HG02759 (cell line): ENCODE data around the gene KIAA0319L.
A peak's percentile ranks its signal among the peaks of the same experiment; 100 is the strongest.

Experiments used
- ATAC-seq: cut with Tn5 transposase; IDR thresholded peaks from one replicate; pipeline ENCODE4 v1.9.1; 2021; ENCODE audit warnings: mild to moderate bottlenecking, moderate library complexity; ENCODE audit not compliant: unreplicated experiment

KIAA0319L gene

DNA sequence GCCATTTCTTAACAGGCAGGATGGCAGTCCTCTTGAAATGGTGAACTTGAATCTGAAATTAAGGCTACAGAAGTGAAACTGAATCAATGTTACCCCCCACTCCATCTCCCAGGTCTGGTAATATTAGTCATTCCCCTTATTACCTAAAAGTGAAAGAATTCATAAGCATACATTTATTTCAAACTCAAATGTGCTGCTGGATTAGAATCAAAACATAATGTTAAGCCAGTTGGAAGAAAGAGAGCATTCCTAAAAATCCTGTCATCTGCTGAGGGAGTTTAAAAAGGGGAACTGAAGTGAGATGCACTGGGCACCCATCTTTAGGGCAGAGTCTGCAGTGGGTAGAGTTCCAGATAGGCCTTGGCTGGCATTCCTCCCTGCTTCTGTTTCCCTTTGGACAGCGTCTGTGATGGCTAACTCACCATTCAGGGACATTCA lies 17.4 kb downstream of the KIAA0319L start:
- no peak for ATAC-seq

DNA sequence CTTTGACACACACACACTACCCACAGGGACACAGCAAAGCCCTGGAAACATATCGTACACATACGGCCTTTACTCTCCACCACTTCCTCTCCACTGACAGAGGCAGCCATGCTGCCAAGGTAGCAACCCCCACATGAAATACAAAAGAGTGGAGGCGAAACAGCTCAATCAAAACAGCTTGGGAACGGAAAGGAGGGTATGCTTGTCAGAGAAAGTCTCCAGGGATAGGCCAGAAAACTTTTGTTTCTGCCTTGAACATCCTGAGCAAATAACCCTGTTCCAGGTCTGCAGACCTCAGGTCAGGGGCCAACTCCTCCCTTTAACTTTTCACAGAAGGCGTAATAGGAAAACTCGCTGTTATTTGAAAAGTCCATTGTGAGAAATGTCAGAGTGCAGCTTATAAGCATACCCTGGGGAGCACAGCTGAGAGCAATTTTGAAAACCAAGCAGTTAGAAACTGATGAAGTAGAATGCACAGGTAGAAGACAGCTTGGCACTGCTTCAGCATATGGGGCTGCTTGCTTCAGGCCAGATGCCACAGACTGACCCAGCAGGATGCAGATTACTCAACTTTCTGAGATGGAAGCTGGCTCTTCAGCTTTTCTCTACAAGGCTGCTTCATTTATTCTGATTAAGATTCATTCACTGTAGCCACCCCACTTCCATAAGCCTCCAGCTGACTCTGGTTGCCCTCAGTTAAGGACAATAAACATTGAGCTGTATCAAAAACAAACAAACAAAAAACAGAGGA lies 18.0 kb downstream of the KIAA0319L start:
- peak; percentile 50 for ATAC-seq

DNA sequence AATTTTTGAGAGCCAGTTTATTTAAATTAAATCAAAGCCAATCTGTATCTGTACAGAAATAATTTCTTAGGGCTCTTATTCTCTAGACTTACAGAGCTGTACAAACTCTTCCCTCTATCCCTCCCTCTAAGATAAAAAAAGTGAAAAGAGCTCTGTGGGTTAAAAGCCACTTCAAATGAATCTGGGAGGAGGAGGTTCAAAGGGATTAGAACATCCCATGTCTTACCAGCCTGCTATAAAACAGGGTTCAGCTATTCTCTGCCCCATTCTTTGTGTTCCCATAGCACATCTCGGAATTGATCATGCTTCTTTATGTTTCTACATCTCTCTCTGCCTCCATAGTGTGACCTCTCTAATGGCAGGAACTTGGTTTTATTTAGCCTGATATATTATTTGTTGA lies 19.4 kb downstream of the KIAA0319L start:
- ATAC-seq = no peak

DNA sequence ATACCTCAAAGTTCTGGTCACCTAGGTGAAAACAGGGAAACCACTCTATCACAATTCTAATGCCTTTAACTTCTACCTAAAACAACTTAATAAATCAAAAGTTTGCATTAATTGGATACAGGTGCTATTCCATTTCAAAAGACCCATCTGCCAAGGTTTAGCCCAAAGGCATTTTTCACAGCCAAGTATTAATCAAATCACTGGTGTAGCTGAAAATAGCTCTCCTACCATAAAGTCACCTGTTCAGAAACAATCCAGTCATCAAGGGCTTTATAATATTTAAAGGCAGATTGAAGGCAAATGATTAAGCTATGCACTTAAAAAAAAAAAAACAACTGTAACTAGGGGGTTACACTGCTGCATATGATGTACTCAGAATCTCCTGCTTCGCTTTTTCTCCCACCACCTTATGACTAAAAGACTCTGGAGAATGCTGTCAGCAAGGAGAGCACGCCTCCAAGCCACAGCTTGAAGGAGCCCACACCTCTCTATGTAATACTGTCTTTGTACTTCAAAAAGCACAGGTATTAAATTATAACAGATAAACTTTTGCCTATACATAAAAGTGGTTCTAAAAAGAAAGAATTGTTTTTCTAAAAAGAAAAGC lies 20.5 kb downstream of the KIAA0319L start:
- ATAC-seq = no peak

DNA sequence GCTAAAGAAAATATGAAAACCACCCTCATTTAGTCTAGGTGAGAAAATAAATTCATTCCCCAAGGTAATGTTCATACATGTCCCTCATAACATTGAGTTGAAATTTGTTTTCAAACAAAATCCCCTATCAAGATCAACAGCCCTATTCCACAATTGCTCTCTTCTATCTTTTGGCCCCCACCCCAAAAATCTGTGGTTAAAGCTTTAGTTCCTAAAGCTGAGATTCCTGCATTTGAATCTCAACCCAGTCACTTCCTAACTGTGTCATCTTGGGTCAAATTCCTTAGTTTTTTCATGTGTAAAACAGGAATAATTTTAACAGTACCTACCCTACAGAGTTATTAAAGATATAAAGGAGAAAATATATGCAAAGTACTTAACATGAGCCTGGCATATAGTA lies 22.0 kb downstream of the KIAA0319L start:
- no peak for ATAC-seq

DNA sequence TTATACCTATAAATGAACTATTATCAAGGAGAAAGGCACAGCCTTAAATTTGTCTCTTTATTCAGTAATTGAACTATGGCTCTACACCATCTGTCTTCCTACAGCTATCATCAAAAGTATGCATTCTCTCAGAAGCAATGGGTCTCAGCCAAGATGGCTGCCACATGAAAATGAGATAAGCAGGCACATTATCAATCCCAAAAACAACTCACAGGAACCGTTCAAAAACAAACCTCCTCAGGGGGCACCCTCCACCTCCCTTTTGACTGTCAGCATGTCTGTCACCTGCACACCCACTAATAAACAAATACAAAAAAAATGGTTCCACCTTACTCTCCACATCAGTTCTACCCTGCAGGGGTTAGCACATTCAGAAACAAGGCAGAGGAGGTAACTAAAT lies 23.6 kb downstream of the KIAA0319L start:
- ATAC-seq = no peak

DNA sequence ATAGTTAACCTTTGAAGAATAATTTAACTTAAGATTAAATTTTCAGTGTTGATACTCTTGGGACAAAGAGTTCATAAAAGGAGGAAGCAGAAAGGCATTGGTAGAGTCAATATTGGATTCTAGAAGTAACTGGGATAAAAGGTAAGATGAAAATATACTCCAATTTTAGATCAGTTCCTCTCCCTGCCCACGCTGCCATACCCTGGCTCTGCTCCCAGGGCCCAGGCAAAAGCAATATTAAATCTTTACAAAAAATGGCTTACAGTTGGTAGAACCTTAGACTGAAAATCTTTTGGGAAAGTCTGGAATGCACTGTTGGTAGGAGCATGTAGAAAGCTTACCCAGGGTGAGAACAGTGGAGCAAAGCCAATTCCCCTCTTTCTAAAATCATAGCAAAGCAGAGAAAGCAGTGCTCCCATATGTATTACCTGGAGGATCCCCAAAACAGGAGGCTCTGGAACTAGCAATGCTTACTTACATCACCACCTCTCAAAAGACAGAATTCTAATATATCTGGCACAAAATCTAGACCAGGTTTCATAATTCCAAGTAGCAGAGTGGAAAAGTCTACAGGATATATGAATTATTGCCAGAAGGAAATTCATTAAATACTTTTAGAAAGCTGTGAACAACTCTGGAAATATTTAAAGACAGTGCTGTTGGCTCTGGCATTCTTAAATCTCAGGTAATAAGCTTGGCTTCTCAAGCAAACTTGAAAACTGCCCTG lies 24.5 kb downstream of the KIAA0319L start:
- no peak for ATAC-seq

DNA sequence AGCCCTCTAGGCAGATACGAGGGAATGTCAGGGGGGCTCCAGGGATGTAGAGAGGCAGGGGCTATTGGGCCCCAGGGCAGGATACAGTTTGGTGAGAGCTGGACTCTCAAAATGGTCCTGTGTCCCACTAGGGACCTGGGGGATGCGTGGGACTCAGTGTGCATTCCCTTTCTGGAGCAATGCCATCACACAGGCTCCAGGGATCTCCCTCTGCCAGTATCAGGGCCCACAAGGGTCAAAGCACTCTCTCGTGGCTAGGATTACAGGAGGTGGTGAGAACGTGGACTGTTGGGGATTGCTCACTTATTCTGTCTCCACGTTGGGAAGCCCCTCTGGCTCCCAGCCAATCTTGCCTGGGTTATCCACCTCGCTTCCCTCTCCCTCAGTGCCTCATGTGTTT lies 25.8 kb downstream of the KIAA0319L start:
- ATAC-seq = no peak

DNA sequence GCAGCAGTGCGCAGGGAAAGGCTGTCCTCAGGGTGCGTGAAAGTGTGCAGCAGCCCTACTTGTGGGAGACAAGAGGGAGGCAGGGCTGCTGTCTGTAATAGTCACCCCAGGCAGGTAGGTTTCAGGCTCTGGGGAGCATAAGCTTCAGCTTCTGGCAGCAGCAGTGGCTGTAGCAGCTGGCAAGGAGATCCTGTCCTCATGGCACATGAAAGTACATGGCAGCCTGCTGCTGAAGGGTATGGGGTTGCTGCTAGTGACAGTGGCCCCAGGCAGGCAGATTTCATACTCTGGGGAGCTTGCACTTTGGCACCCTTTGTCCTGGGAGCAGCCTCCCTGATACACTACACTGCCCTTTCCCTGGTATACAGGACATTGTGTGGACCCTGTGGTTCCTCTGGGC lies 26.3 kb downstream of the KIAA0319L start:
- no peak for ATAC-seq

DNA sequence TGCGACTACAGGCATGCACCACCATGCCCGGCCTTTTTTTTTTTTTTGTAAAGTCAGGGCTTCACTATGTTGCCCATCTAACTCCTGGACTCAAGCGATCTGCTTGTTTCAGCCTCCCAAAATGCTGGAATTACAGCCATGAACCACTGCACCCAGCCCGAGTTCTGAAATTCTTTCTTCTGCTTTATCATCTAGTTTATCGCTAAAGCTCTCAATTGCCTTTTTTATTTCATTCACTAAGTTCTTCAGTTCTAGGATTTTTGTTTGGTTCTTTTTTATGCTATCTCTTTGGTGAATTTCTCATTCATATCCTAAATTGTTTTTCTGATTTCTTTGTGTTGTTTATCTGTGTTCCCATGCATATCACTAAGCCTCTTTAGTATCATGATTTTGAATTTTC lies 27.0 kb downstream of the KIAA0319L start:
- no peak for ATAC-seq

DNA sequence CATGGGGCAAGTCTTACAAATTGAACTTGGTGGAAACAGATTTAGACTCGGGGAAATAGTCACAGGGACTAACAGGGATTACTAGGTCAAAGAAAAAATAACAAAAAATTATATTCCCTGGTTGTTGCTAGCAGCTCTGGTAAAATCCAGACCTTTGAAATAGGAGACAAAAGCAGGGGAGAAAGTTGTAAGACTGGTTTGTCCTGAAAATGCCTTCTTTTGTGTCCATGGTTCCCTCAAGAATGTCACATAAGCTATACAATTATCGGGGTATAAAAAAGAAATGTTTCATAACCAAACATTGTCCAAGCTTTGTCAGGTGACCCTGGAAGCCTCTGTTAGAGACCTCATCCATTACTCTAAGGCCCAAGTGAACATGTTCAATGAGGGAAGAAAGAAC lies 33.1 kb downstream of the KIAA0319L start:
- no peak for ATAC-seq

DNA sequence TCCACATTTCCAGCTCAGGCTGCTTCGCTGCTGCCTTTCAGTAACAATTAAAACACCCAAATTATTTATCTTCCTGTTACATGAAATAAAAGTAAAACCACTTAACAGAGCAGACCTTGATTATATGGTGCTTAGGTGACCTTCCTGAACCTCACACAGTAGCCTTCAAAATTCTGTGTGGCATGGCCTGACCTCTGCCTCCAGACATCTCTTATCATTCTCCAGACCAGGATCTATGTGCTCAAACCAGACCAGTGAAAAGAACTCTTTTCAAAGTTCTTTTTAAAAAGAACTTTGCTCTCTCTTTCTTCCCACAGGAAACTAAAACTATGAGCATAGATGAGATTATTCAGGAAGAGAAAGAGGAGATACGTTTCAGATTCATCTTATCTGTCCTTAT lies 37.8 kb downstream of the KIAA0319L start:
- ATAC-seq = no peak

DNA sequence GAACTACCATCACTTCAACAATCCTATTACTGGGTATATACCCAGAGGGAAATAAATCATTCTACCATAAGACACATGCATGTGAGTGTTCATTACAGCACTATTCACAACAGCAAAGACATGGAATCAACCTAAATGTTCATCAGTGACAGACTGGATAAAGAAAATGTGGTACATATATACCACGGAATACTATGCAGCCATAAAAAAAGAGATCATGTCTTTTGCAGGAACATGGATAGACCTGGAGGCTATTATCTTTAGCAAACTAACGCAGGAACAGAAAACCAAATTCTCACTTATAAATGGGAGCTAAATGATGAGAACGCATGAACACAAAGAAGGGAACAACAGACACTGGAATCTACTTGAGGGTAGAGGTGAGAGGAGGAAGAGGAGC lies 39.0 kb downstream of the KIAA0319L start:
- no peak for ATAC-seq

DNA sequence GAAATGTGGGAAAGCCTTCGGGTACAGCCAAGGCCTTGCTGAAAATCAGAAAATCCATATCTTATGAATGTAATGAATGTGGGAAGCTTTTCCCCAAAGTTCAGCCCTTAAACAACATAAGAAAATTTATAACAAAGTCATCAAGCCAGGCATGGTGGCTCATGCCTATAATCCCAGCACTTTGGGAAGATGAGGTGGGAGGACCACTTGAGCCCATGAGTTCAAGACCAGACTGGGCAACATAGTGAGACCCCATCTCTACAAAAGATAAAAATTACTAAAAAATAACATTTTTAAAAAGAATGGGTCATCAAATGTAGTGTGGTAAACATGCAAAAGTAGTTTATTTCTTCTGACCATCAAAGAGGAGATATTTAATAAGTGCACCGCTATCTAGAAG lies 45.9 kb downstream of the KIAA0319L start:
- ATAC-seq = no peak

DNA sequence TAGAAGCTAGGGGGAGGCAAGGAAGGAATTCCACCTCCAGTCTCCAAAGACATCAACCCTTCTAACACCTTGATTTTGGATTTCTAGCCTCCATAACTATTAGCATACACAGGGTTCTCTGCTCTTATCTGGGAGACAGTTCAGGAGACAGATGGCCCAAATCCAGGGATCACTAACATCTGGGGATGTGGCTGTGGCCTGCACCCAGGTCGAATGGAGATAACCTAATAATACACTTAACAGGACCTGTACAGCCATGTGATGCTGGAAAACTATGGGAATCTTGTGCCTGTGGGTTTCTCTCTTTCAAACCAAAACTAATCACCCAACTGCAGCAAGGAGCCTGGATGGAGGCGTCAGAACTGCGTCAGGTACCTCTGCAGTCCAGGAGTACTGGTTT lies 47.6 kb downstream of the KIAA0319L start:
- no peak for ATAC-seq

DNA sequence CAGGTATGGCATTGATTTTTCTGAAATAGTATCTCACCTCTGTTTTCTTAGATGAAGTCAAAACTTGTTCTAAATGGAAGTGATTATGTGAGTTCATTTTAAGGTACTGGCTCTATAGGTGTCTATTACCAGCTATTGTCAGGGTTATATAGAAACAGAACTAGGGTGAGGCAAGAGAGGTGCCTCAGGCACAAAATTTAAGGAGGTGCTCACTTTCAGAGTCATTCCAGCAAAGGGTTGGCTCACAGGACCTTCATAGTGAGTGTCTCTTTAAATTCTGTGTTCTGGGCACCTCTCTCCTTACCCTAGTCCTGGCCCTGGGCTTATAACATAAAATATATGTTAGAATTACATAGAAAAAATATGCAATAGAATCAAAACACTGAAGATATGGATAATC lies 49.3 kb downstream of the KIAA0319L start:
- no peak for ATAC-seq

DNA sequence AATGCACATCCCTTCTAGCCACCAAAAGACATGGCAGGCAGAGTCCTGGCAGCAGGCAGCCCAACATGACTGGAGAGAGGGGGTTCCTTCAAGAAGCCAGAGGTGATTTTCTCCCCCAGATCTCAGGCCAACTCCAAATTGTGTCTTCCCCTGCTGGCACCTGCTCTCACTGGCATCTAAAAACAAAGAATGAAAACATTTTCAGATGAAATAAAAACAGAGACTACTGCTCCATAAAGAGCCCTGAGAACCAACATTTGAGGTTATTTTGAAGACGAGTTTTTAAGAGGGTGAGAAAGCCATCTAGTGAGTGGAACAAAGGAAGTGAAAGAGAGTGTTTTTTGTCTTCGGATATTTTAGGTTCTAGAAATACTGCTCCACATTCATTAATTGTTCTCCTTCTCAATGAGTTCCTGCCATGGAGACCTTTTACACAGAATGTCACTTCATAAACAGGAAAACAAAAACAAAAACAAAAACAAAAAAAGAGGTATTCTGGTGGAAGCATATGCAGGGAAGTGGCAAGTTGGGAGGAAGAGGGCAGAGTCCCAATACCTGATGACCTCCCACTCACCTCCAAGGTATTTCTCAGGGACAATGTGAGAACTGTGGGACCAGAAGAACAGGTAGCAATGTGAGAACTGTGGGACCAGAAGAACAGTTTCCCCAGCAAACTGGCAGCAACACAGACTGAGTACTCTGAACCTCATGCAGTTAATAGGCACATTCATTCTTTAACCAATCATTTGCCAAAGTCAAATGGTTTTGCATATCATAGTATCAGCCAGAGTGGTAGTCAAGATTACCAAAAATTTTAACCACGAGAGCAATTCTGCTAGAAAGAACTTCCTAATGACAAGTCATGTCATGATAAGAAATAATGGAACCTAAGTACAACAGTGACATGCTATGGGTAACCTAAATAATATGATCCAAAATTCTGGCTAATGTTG lies 50.0 kb downstream of the KIAA0319L start:
- no peak for ATAC-seq

DNA sequence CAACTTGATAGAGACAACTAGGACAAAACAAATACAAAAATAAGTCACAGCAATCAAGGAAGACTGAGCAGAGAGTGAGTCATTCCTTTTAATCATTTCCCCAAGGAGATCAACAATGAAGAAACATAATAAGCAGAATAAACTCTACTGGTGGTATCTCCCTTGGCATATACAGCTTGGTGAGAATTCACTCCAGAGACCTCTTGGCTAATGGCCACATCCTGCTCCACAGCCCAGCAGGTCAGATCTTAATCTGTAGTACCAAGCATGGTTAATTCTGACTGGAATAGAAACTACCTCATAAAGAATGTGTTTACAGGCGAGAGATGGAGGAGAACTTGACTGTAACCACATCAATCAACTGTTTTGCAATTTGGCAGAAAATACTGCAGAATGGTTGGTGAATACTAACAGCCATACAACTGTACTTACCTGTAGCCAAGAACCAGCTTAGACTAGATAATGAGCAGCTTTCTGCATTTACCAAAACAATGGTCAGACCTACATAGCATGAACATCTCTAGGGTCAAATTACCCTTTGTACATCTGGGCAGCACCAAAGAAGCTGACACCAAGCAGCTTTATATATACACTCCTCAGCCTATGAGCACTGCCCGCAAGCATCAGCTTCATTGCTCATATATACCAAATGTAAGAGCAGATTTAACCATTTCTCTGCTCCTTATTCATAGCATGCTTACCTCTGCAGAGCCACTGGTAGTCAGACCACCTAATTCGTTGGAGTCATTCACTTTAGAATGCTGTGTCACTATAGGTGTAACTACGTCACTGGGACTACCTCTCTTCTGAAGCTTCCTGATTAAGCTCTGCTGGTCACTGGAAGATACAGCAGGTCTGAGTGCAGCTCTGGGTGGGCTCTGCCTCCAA lies 51.0 kb downstream of the KIAA0319L start:
- peak; percentile 66 for ATAC-seq

DNA sequence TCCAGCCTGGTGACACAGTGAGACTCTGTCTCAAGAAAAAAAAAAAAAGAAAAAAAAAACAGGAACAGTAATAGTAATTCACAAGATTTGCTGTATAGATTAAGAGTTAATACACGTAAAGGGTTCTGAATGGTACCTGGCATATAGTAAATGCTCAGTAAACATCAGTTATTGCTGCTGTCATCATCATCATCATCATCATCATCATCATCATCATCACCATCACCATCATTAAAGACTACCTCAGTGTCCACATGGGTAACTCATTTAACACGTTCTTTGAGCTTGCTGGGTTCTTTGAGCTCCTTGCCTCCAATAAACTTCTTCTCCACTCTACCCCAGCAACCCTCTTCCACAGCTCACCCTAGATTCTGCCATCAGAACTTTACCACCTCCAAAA lies 55.0 kb downstream of the KIAA0319L start:
- ATAC-seq = no peak

DNA sequence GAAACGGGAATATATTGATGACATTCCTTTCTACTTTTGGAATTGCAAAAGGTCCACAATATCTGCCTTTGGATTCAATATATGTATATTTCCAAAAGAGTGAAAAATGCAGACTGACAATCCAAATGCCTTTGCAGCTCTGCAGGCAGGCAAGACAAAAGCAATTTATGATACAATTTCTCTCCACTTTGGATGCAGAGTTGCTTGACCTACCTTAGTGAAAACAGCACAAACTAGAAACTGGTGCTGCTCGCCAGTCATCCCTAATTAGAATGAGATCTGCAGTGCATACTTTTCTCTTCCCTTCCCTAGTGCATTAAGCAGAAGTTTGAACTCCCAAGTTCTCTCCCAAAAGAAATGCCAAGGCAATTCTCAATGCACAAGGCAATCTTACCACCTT lies 56.8 kb downstream of the KIAA0319L start:
- ATAC-seq = no peak
